ENCODE data around the gene SLC37A2. TPM values are rescaled to one million over a fixed set of nuclear protein-coding genes. Genes with fewer than 3 reads are reported as not detected.

Gene SLC37A2
- total and polyA plus RNA-seq, 2 of the 13 experiments (the other 11 are each of a cell fraction or from before 2014, with no cell fraction given), result 4.6 to 7.1 TPM

GRCh38 chr11:125102025-125102424 lies 38.9 kb downstream of the SLC37A2 start:
- no peak overlapping the region for H3K27ac ChIP-seq (ENCODE audit: extremely low read length, insufficient read depth, low read length)
- no peak for ATAC-seq
- H3K4me2 ChIP-seq (ENCODE audit: low read depth, low read length), result no peak overlapping the region
- no peaks in the 10 kb centered on the region for H3K79me2 ChIP-seq (ENCODE audit: insufficient read depth, low read length)
- in situ Hi-C loops (cut with HindIII; ENCODE audit: extremely low pct_ligation_motif_present, low pct_unique_long_range_greater_than_20kb), result no loop called here
- ChIA-PET CTCF (ENCODE audit: low intra/inter-chr PET ratio, low total read pairs) (no interaction called here), POLR2A (no interaction called here)
- no peak overlapping the region for H2AFZ ChIP-seq (ENCODE audit: low read length)
- DNase-seq (ENCODE audit: low spot score), result no peak
- H3K9ac ChIP-seq (ENCODE audit: insufficient read depth, low read depth, low read length), result no peak overlapping the region
- no peaks in the 10 kb centered on the region for H4K20me1 ChIP-seq (ENCODE audit: insufficient read depth, low read length)
- peaks cover 0 to 6% of the 10 kb centered on the region in 2 experiments; a peak in 2 of 5 replicates for H3K36me3 ChIP-seq (replicated peaks in 1 of 2; ENCODE audit: control insufficient read depth in 1 of 2, insufficient read depth in 2 of 2, low read length in 2 of 2)
- no TSS peak for BruUV-seq (replicated peaks)
- H3K4me1 ChIP-seq (ENCODE audit: insufficient read depth, low read length), result no peaks in the 10 kb centered on the region
- no peak overlapping the region for H3K4me3 ChIP-seq (replicated peaks in 1 of 3; ENCODE audit: insufficient read depth in 1 of 3, low read depth in 2 of 3, low read length in 3 of 3)
- no peaks in the 10 kb centered on the region for H3K9me3 ChIP-seq (ENCODE audit: low read length)
- 97% methylated on average over 12 of the region's 19 CpGs for WGBS (ENCODE audit: low lambda C conversion rate)
- intact Hi-C loops (cut with micrococcal nuclease; ENCODE audit: unreplicated experiment), result no loop called here
- FAIRE-seq, result no peak
- H3K27me3 ChIP-seq (ENCODE audit: control insufficient read depth in 1 of 2, insufficient read depth in 2 of 2, low read length in 2 of 2), result no peaks in the 10 kb centered on the region
- TF ChIP-seq MLX (CRISPR knock-in tag; IDR thresholded peaks at IDR 0.05) (no peak), ZNF207 (IDR thresholded peaks at IDR 0.05; ENCODE audit: borderline replicate concordance) (no peak), GRHL1 (CRISPR knock-in tag; conservative IDR thresholded peaks at IDR 0.05) (no peak), ZNF101 (CRISPR knock-in tag; IDR thresholded peaks at IDR 0.05; ENCODE audit: borderline replicate concordance, low read depth) (no peak), ZNF329 (CRISPR knock-in tag; IDR thresholded peaks at IDR 0.05; ENCODE audit: low read depth) (no peak), NFYB (CRISPR knock-in tag; IDR thresholded peaks at IDR 0.05) (no peak), ZNF720 (CRISPR knock-in tag; IDR thresholded peaks at IDR 0.05) (no peak), PBX3 (CRISPR knock-in tag; IDR thresholded peaks at IDR 0.05; ENCODE audit: borderline replicate concordance) (no peak), TEF (CRISPR knock-in tag; IDR thresholded peaks at IDR 0.05) (no peak), HOXA9 (CRISPR knock-in tag; IDR thresholded peaks at IDR 0.05; ENCODE audit: borderline replicate concordance) (no peak), MAFG (CRISPR knock-in tag; IDR thresholded peaks at IDR 0.05) (no peak), ZNF274 (CRISPR knock-in tag; IDR thresholded peaks at IDR 0.05) (no peak), SKI (IDR thresholded peaks at IDR 0.05; ENCODE audit: partially characterized antibody) (no peak), MAZ (IDR thresholded peaks at IDR 0.05; ENCODE audit: borderline replicate concordance, low read depth, low read length) (no peak), MAZ (CRISPR knock-in tag; IDR thresholded peaks at IDR 0.05; ENCODE audit: low read depth) (no peak)
